Neuron (in vitro differentiated cells): ENCODE results near the gene COL4A1.

Source experiments
- H2AFZ ChIP-seq: one replicate; pipeline ENCODE4 v1.6.1; 2013; ENCODE audit warnings: low read depth, mild to moderate bottlenecking, inconsistent platforms, low read length, moderate library complexity
- H3K27me3 ChIP-seq: one replicate; pipeline ENCODE4 v1.6.1; 2013; ENCODE audit warnings: low read length; ENCODE audit not compliant: insufficient read depth
- H3K36me3 ChIP-seq: one replicate; pipeline ENCODE4 v1.6.1; 2013; ENCODE audit warnings: low read length; ENCODE audit not compliant: insufficient read depth
- H3K4me1 ChIP-seq: one replicate; pipeline ENCODE4 v1.6.1; 2013; ENCODE audit warnings: low read length; ENCODE audit not compliant: insufficient read depth
- H3K4me3 ChIP-seq: 2 replicates; pipeline ENCODE4 v1.5.1; 2013; ENCODE audit warnings: mild to moderate bottlenecking, low read length, moderate library complexity
- H3K9me3 ChIP-seq: one replicate; pipeline ENCODE4 v1.6.1; 2013; ENCODE audit warnings: low read length

COL4A1 gene

DNA sequence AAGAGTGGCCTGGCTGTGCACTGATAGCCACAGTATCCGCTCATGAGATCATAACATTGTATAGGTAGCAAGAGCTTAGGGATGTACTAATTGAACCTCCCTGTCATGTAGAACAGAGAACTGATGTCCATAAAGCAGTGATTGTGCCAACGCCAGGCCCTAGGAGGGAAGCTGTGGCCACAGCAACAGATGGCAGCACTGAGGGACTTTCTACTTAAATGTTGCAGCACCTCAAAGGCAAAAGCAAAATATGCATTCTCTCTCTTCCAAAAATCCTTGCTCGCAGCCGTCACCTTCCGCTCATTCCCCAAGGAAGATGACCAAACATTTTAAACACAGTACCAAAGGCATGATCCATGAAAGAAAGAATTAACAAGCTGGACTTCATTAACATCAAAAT, 32.3 kb downstream of the COL4A1 start:
- Histone ChIP-seq H3K4me1 (peaks cover 8% of the 10 kb centered on the region), H3K4me3 (no peak overlapping the region), H3K9me3 (no peaks in the 10 kb centered on the region), H3K36me3 (no peaks in the 10 kb centered on the region), H2AFZ (no peak overlapping the region), H3K27me3 (no peaks in the 10 kb centered on the region)

DNA sequence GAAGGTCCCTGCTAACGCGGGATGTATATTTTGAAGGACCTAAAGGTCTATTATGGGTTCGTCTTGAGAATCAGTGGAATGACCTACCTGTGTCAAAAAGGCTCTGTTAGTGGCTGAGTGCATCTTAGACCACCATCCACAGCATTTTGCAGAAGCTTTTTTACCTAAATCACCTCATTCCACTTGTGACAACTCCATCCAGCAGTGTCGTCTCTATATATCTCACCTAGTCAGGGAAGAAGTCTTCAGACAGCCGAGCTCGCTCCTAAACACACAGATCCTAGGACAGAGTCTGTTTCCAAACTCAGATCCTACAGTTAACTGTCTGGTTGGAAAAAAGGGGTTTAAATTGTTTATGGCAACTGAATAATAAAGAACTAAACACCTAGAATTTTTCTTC, 33.7 kb downstream of the COL4A1 start:
- Histone ChIP-seq H3K4me1 (peaks cover 8% of the 10 kb centered on the region), H2AFZ (no peak overlapping the region), H3K9me3 (no peaks in the 10 kb centered on the region), H3K4me3 (no peak overlapping the region), H3K27me3 (no peaks in the 10 kb centered on the region), H3K36me3 (no peaks in the 10 kb centered on the region)

DNA sequence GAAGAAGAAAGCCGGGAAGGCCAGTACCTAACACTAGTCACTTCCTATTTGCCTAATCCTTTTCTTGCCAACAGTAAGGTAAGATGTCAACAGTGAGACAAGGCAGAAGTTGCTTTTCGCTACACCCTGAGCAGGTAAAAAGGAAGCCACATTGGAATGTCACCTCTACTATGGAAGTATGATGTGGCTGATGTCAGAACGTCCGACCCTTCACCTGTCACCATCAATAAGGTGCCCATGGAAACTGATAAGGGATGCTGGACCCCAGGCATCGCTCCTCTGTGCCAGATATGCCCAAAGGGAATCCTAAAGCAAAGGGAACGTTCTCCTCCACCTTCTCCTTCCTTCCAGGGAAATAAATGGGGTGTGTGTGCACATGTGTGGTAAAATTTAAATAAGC, 34.3 kb downstream of the COL4A1 start:
- Histone ChIP-seq H3K4me1 (peaks cover 8% of the 10 kb centered on the region), H3K4me3 (no peak overlapping the region), H3K27me3 (no peaks in the 10 kb centered on the region), H3K36me3 (no peaks in the 10 kb centered on the region), H2AFZ (no peak overlapping the region), H3K9me3 (no peaks in the 10 kb centered on the region)

DNA sequence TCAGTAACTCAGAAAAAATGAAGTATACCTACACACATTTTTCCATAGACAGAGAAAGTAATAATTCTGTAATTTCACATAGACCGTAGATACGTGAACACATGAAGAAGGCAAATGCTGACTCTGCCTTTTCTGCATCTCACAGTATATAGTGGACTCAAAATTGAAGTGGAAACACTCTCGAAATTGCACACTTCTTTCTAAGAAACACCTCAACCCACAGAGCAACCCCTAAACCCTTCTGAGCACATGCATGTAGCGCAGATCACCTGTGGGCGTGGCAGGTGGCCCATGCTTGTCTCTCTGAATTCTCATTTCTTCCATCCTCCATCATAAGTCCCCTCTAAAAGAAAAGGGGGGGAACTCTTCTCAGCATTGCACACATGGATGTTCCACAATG, 34.7 kb downstream of the COL4A1 start:
- H3K9me3 ChIP-seq, result no peaks in the 10 kb centered on the region
- no peaks in the 10 kb centered on the region for H3K36me3 ChIP-seq
- peaks cover 11% of the 10 kb centered on the region for H3K4me1 ChIP-seq
- no peak overlapping the region for H2AFZ ChIP-seq
- H3K4me3 ChIP-seq, result no peak overlapping the region
- no peaks in the 10 kb centered on the region for H3K27me3 ChIP-seq

DNA sequence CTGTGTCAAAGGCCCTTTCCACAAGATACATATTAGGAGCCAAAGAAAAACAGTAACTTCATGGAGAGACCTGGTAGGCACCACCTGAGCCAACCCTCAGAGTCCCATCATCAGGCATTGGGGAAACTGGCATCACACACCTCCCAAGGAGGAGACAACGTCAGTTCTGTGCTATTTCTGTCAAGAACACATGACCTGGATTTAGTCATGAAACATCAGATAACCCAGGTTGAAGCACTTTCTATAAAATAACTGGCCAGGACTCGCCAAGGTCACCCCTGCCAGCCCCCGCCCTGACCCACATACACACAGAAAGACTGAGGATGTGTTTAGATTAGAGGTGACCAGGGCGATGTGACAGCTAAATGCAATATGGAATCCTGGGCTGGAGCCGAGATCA, 35.6 kb downstream of the COL4A1 start:
- Histone ChIP-seq H2AFZ (no peak overlapping the region), H3K4me1 (peaks cover 20% of the 10 kb centered on the region), H3K36me3 (no peaks in the 10 kb centered on the region), H3K27me3 (no peaks in the 10 kb centered on the region), H3K9me3 (no peaks in the 10 kb centered on the region), H3K4me3 (no peak overlapping the region)

DNA sequence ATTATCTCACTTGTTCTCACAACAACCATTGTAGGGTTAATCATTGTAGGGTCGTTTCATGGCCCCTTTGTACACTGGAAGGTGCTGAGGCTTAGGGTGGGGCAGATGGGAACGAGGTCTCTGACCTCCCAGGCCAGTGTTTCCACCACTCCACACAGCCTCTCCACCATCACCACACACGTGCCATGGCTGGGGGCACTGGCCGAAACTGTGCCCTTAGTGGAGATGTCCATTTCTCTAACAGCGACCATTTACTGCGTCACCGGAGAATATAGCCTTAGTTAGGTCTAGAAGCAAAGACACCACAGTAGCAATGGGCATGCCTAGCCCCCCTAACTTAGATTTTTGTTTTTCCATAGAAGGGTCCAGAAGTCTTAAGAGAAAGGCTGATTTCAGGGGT, 36.5 kb downstream of the COL4A1 start:
- Histone ChIP-seq H3K36me3 (no peaks in the 10 kb centered on the region), H2AFZ (no peak overlapping the region), H3K4me3 (no peak overlapping the region), H3K9me3 (no peaks in the 10 kb centered on the region), H3K4me1 (peaks cover 23% of the 10 kb centered on the region), H3K27me3 (no peaks in the 10 kb centered on the region)

DNA sequence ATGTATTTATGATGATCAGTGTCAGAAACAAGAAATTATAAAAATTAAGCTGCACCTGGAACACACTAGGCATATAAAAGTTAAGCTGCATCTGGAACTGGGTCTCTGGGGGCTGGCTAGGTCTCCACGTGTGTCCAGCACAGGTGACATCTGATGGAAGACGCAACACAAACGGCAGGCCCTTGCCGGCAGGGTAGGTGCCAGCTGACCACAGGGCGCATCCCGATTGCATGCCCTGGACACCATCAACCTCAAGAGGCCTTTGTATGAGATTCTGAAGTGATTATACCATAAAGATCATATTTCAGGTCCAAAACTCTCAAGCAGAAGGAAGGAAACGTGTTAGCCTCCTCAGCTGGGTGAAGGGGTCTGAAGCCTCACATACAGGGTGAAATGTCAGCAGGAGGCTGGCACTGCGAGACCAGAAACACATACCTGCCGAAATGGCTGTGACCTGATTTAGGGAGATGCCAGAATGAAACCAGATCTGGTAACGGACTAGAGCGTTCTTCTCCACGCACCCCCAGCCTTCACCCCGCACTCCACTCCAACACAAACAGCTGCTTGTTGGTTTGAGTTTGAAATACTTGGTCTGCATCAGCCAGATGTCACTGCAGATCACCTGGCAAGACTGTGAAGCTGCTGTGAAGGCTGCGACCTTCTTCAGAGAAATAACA, 37.3 kb downstream of the COL4A1 start:
- Histone ChIP-seq H3K4me1 (peaks cover 23% of the 10 kb centered on the region), H3K27me3 (no peaks in the 10 kb centered on the region), H3K36me3 (no peaks in the 10 kb centered on the region), H3K4me3 (no peak overlapping the region), H2AFZ (no peak overlapping the region), H3K9me3 (no peaks in the 10 kb centered on the region)

DNA sequence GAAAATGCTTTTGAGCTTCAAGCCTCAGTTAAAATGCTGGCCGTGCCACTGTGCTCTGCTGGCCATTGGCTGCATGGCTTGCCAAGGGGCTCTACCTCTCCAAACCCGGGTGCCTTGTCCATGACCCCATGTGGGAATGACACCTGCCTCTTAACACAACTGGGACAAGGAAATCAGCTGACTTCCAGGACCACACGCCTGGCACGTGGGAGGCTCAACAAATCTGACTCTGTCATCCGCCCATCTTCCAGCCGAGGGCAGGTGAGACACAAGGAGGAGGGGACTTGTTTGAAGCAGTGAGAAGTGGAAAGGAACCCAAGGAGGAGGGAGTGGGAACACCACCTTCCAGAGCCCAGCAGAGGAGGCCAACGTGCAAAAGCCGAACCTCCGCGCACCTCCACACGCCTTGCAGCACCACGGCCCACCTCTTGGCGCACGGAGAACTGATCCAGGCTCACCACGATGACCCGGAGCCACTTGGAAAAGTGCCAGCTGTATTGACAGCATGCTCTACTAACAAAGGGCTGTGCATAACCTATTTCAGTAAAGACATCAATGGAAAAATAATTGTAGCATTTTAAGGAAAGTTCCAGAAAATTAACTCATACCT, 38.3 kb downstream of the COL4A1 start:
- Histone ChIP-seq H3K36me3 (no peaks in the 10 kb centered on the region), H3K9me3 (no peaks in the 10 kb centered on the region), H3K4me1 (peaks cover 17% of the 10 kb centered on the region), H3K4me3 (no peak overlapping the region), H3K27me3 (no peaks in the 10 kb centered on the region), H2AFZ (no peak overlapping the region)

DNA sequence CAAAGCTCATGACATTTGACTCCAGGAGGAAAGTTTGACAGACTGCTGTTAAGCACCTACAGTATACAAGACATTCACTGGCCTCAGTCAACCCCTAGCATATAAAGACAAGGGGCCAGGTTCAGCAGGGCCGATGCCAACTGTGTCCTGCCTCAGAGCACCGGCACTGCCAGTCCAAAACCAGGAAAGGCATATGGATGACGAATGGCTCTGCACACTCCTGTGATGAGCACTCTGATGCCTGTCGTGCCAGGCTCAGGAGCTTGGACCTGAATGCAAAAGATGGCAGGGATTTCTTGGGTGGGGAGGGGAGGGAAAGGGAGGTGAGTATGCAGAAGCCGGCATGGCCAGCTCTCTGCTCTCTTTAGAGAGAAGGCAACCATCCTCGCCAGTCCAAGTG, 38.9 kb downstream of the COL4A1 start:
- Histone ChIP-seq H3K4me1 (peaks cover 15% of the 10 kb centered on the region), H3K27me3 (no peaks in the 10 kb centered on the region), H2AFZ (no peak overlapping the region), H3K9me3 (no peaks in the 10 kb centered on the region), H3K36me3 (no peaks in the 10 kb centered on the region), H3K4me3 (no peak overlapping the region)

DNA sequence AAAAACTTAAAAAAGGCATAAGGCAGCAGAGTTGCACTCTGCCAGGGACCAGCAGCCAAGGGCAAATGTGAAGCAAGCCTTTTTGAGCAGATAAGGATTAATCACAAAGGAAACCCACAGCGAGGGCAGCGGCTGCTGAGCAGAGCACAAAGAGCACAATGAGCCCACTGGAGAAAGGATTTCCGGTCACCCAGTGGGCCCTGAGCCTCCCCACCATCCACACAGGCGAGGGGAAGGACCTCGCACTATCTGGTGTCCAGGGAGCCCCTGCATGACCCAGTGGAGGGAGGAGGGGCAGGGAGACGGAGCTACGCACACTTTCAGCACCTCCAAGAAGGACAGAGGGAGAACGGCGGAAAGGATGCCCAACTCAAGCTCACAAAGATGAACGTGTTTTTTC, 40.0 kb downstream of the COL4A1 start:
- H2AFZ ChIP-seq, result no peak overlapping the region
- no peaks in the 10 kb centered on the region for H3K27me3 ChIP-seq
- no peaks in the 10 kb centered on the region for H3K9me3 ChIP-seq
- H3K4me3 ChIP-seq, result no peak overlapping the region
- peaks cover 18% of the 10 kb centered on the region for H3K4me1 ChIP-seq
- H3K36me3 ChIP-seq, result no peaks in the 10 kb centered on the region

DNA sequence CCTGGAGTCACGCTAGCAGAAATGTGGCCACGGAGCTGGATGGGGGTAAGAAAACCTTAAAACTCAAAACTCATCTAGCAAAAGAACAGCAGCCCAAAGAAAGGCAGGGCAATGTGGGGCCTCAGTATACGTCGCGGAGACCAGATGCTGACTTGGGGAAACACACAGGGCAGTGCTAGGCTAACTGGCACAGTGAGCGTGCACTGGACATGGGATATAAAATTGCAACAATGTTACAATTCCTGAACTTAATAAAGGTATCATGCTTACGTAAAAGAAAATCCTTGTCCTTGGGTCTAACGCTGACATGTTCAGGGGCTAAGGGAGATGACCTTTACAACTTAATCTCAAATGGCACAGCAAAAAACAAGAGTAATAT, 40.5 kb downstream of the COL4A1 start:
- Histone ChIP-seq H3K36me3 (no peaks in the 10 kb centered on the region), H2AFZ (no peak overlapping the region), H3K4me1 (peaks cover 18% of the 10 kb centered on the region)

DNA sequence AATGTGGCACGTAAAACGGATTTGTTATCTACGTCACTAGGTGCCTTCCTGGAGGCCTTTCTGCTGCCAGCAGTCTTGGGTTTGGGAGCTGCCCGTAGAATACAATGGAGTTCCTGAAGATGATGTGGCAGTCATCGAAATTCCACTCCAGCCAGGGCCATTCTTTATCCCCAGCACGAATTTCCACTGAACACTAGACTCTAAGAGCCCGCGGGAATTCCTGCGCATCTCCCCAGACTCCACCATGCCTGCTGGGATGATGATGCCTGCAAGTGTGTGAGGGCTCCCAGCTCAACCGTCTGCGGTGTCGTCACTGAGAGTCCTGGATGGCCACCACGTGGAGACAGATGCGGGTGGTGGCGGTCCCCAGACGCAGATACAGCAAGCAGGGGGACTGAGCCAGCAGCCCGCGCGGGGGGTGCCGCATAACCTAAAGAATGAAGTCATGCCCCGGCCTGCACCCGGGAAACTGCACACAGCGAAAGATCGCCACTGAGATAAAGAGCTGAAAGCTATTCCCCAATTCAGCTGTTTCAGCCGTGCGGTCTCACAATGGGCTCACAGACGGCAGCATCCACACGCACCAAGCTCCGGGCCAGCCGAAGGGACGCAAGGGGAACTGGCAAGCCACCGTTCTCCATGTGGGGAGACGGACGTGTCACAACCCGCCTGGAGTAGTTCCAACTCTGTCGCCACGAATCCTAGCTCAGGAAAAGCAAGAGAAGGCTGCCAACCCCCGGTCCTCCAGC, 41.1 kb downstream of the COL4A1 start:
- no peaks in the 10 kb centered on the region for H3K27me3 ChIP-seq
- no peak overlapping the region for H3K4me3 ChIP-seq
- H3K36me3 ChIP-seq, result no peaks in the 10 kb centered on the region
- no peaks in the 10 kb centered on the region for H3K9me3 ChIP-seq
- H3K4me1 ChIP-seq, result peaks cover 18% of the 10 kb centered on the region
- no peak overlapping the region for H2AFZ ChIP-seq

More for the DNA sequence above, 40.5 kb downstream of the COL4A1 start:
- Histone ChIP-seq H3K9me3 (no peaks in the 10 kb centered on the region), H3K27me3 (no peaks in the 10 kb centered on the region), H3K4me3 (no peak overlapping the region)

DNA sequence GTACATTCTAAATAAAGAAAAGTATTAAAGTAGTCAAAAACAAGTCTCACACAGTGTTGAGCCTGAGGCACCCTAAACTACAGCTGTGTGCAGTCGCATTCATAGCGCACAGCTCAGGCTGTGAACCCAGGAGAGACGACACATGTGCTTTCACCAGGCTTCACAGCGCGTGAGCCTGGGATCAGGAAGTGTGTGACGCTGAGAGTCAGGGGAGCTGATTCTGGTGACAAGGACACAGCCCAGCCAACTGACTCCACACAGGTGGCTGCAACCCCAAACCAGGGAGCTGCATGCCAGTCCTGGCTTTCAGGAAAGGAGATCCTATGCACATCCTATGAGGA, 41.6 kb downstream of the COL4A1 start:
- Histone ChIP-seq H3K36me3 (no peaks in the 10 kb centered on the region), H3K4me1 (peaks cover 18% of the 10 kb centered on the region), H3K27me3 (no peaks in the 10 kb centered on the region), H3K9me3 (no peaks in the 10 kb centered on the region), H3K4me3 (no peak overlapping the region), H2AFZ (no peak overlapping the region)
